Measurements from ENCODE around the gene RASGRF1.

GRCh38 chr15:78947506-78947905 is 143.1 kb downstream of the RASGRF1 start:
- TF ChIP-seq EZH2 (IDR thresholded peaks at IDR 0.05) (no peak), POLR2AphosphoS5 (IDR thresholded peaks at IDR 0.05; ENCODE audit: borderline replicate concordance, low read depth, low read length) (no peak)

Data from SK-N-MC (cell line).